Activated naive CD4-positive, alpha-beta T cell treated with anti-CD3 and anti-CD28 coated beads, Interleukin-2, amount 50 U/mL, for 24 hours (primary cell): ENCODE data around the gene TTC29.

Source experiments
- H3K27ac Mint-ChIP-seq: one replicate; pipeline ENCODE4 v1.8.0; 2021; ENCODE audit warnings: mild to moderate bottlenecking, mixed read lengths
- H3K27me3 Mint-ChIP-seq: one replicate; pipeline ENCODE4 v1.8.0; 2021; ENCODE audit warnings: mixed read lengths
- H3K36me3 Mint-ChIP-seq: one replicate; pipeline ENCODE4 v1.8.0; 2021; ENCODE audit warnings: mixed read lengths
- H3K4me1 Mint-ChIP-seq: one replicate; pipeline ENCODE4 v1.8.0; 2021; ENCODE audit warnings: mixed read lengths
- H3K4me3 Mint-ChIP-seq: one replicate; pipeline ENCODE4 v1.8.0; 2021; ENCODE audit warnings: mild to moderate bottlenecking, mixed read lengths
- H3K9me3 Mint-ChIP-seq: one replicate; pipeline ENCODE4 v1.8.0; 2021; ENCODE audit warnings: mixed read lengths

The TTC29 gene, protein sequence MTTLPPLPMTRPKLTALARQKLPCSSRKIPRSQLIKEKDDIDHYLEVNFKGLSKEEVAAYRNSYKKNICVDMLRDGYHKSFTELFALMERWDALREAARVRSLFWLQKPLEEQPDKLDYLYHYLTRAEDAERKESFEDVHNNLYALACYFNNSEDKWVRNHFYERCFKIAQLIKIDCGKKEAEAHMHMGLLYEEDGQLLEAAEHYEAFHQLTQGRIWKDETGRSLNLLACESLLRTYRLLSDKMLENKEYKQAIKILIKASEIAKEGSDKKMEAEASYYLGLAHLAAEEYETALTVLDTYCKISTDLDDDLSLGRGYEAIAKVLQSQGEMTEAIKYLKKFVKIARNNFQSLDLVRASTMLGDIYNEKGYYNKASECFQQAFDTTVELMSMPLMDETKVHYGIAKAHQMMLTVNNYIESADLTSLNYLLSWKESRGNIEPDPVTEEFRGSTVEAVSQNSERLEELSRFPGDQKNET

GRCh38 chr4:146945556-146946374 is at the start of gene TTC29:
Gene TTC29, minus strand, starts transcription at chr4:146945864. Its CDS starts 5,969 bp downstream, at chr4:146939895.
- H3K4me3 Mint-ChIP-seq = peak within 1 kb of the TSS; percentile 86
- H3K27ac Mint-ChIP-seq = peak within 1 kb of the TSS; percentile 46
- H3K9me3 Mint-ChIP-seq = no peaks in the 10 kb centered on the region
- no peaks in the 10 kb centered on the region for H3K36me3 Mint-ChIP-seq
- peaks cover 12% of the 10 kb centered on the region for H3K27me3 Mint-ChIP-seq
- peaks cover 31% of the 10 kb centered on the region for H3K4me1 Mint-ChIP-seq

- H3K4me3 Mint-ChIP-seq = no peak overlapping the region
- no peaks in the 10 kb centered on the region for H3K36me3 Mint-ChIP-seq
Observed at GRCh38 chr4:146981651-146982050, 36.0 kb upstream of the TTC29 start.

GRCh38 chr4:146978641-146979040 is 33.0 kb upstream of the TTC29 start:
- no peak overlapping the region for H3K4me3 Mint-ChIP-seq
- no peaks in the 10 kb centered on the region for H3K9me3 Mint-ChIP-seq

More at GRCh38 chr4:146981651-146982050, 36.0 kb upstream of the TTC29 start:
- H3K27ac Mint-ChIP-seq = no peak overlapping the region
- H3K9me3 Mint-ChIP-seq = no peaks in the 10 kb centered on the region
- H3K4me1 Mint-ChIP-seq = no peaks in the 10 kb centered on the region
- H3K27me3 Mint-ChIP-seq = peaks cover 10% of the 10 kb centered on the region

DNA sequence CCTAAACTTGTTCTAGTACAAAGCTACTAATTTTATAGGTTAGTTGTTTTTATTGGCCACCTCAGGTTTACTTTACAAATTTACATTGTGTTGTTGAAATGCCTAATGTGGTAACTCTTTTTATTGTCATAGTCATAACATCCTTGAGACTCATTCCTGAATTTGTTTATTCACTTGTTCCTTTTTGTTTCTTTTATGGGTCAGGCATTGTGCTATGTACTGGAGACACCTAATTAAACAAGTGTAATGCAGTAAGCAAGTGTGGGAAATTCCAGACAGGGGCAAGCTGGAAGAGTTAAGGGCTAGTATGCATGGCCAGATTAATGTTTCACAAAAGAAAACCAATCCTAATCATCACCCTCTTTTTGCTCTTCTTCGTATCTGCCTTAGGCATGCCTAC is 30.5 kb upstream of the TTC29 start:
- Mint-ChIP-seq H3K27ac (no peak overlapping the region), H3K9me3 (no peaks in the 10 kb centered on the region), H3K27me3 (peaks cover 14% of the 10 kb centered on the region), H3K36me3 (no peaks in the 10 kb centered on the region), H3K4me3 (no peak overlapping the region), H3K4me1 (no peaks in the 10 kb centered on the region)

More at GRCh38 chr4:146978641-146979040, 33.0 kb upstream of the TTC29 start:
- Mint-ChIP-seq H3K36me3 (no peaks in the 10 kb centered on the region), H3K27ac (no peak overlapping the region), H3K4me1 (no peaks in the 10 kb centered on the region), H3K27me3 (peaks cover 14% of the 10 kb centered on the region)

- no peak overlapping the region for H3K4me3 Mint-ChIP-seq
- H3K36me3 Mint-ChIP-seq = no peaks in the 10 kb centered on the region
- no peaks in the 10 kb centered on the region for H3K4me1 Mint-ChIP-seq
- H3K9me3 Mint-ChIP-seq = no peaks in the 10 kb centered on the region
- H3K27me3 Mint-ChIP-seq = peaks cover 14% of the 10 kb centered on the region
- H3K27ac Mint-ChIP-seq = no peak overlapping the region
Observed at GRCh38 chr4:146975527-146975926, 29.9 kb upstream of the TTC29 start.

GRCh38 chr4:146975036-146975435 is 29.4 kb upstream of the TTC29 start:
- H3K4me1 Mint-ChIP-seq = no peaks in the 10 kb centered on the region
- H3K4me3 Mint-ChIP-seq = no peak overlapping the region
- H3K27ac Mint-ChIP-seq = no peak overlapping the region
- H3K9me3 Mint-ChIP-seq = no peaks in the 10 kb centered on the region
- H3K36me3 Mint-ChIP-seq = no peaks in the 10 kb centered on the region
- peaks cover 14% of the 10 kb centered on the region for H3K27me3 Mint-ChIP-seq

- no peak overlapping the region for H3K27ac Mint-ChIP-seq
- H3K27me3 Mint-ChIP-seq = peaks cover 11% of the 10 kb centered on the region
- no peaks in the 10 kb centered on the region for H3K36me3 Mint-ChIP-seq
- H3K4me3 Mint-ChIP-seq = no peak overlapping the region
- H3K9me3 Mint-ChIP-seq = no peaks in the 10 kb centered on the region
- H3K4me1 Mint-ChIP-seq = no peaks in the 10 kb centered on the region
Observed at GRCh38 chr4:146972036-146972435, 26.4 kb upstream of the TTC29 start.

DNA sequence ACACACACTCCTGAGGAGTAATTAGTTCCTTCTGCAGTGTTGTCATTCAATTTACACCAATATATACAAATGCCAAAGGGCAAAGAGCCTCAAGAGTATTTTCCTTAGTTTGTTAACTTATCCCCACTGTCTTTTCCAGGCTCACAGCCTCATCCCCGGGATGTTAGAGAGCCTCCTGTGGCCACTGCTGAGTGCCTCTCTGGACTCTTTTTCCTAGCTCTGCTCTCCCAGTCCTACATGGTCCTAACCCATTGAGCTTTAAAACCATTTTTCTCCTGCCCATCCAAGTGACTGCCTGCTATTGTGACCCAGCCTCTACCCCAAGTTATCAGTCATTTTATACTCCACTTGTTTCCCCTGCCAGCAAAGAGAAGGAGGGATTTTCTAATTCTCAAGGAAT is 23.5 kb upstream of the TTC29 start:
- no peaks in the 10 kb centered on the region for H3K36me3 Mint-ChIP-seq
- peaks cover 4% of the 10 kb centered on the region for H3K9me3 Mint-ChIP-seq
- H3K4me3 Mint-ChIP-seq = no peak overlapping the region
- no peak overlapping the region for H3K27ac Mint-ChIP-seq
- peaks cover 5% of the 10 kb centered on the region for H3K27me3 Mint-ChIP-seq
- no peaks in the 10 kb centered on the region for H3K4me1 Mint-ChIP-seq

DNA sequence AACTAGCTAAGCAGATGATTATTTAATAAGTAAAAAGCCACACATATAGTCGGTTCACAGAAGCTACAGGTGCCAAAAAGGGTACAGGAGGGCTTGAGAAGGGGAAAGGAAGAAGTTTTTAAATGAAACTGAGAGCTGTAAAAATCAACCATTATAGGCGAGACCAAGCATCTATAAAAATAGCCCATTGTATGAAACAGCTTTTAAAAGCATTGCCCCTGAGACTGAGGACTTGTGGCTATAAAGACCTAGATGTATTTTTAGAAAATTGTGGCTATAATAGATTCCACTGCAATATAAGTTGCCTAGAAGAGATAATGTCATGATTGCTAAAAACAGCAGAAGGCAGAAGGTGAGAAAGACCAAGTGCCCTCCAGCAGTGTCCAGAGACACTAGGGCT is 15.0 kb upstream of the TTC29 start:
- Mint-ChIP-seq H3K36me3 (no peaks in the 10 kb centered on the region), H3K4me1 (no peaks in the 10 kb centered on the region), H3K4me3 (no peak overlapping the region), H3K27me3 (peaks cover 18% of the 10 kb centered on the region), H3K9me3 (peaks cover 4% of the 10 kb centered on the region), H3K27ac (no peak overlapping the region)

DNA sequence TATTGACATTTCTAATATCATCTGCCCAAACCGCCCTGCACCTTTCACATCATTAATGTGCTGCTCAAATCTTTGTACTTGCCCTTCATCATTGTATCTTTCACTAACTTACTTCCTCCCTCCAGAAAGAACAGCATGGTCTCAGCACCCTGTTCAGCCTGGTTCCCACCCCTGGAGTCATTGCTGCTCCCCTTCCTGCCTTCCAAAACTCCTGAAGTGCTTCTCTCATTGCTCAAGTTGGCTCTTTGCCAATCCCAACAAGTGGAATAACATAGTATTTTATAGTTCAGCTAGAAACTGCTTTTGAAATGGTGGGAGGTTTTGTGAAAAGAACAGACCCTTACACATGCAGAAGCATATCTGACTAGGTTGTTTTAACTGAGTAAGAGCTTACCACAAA is 14.0 kb upstream of the TTC29 start:
- Mint-ChIP-seq H3K4me1 (no peaks in the 10 kb centered on the region), H3K27ac (no peak overlapping the region), H3K4me3 (no peak overlapping the region), H3K27me3 (peaks cover 19% of the 10 kb centered on the region), H3K9me3 (no peaks in the 10 kb centered on the region), H3K36me3 (no peaks in the 10 kb centered on the region)

- no peaks in the 10 kb centered on the region for H3K4me1 Mint-ChIP-seq
- H3K27ac Mint-ChIP-seq = no peak overlapping the region
- no peaks in the 10 kb centered on the region for H3K36me3 Mint-ChIP-seq
- peaks cover 21% of the 10 kb centered on the region for H3K27me3 Mint-ChIP-seq
- no peak overlapping the region for H3K4me3 Mint-ChIP-seq
- H3K9me3 Mint-ChIP-seq = no peaks in the 10 kb centered on the region
Observed at GRCh38 chr4:146957237-146957636, 11.6 kb upstream of the TTC29 start.

GRCh38 chr4:146952896-146953295 is 7.2 kb upstream of the TTC29 start:
- no peaks in the 10 kb centered on the region for H3K9me3 Mint-ChIP-seq
- peaks cover 14% of the 10 kb centered on the region for H3K27me3 Mint-ChIP-seq
- peaks cover under 1% of the 10 kb centered on the region for H3K4me1 Mint-ChIP-seq
- H3K4me3 Mint-ChIP-seq = no peak overlapping the region
- H3K36me3 Mint-ChIP-seq = no peaks in the 10 kb centered on the region
- H3K27ac Mint-ChIP-seq = no peak overlapping the region

DNA sequence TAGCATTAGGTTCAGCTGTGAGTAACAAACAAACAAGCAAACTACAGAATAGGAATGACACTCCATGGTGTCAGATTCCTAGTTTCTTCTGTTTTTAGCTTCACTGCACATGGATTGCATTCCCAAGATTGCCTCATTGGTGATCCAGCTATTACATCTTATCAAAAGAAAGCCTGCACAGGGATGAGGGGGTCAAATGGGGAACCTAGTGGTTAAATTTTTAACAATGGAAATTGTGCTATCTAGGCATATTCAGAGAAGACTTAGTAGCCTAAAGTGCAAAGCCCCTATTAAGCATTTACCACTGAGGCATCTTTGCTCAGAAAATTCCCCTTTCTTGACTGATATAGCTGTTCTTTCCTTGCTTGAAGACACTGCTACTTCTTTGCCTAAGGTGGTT is 3.9 kb upstream of the TTC29 start:
- peaks cover 16% of the 10 kb centered on the region for H3K27me3 Mint-ChIP-seq
- no peak overlapping the region for H3K4me3 Mint-ChIP-seq
- H3K27ac Mint-ChIP-seq = no peak overlapping the region
- H3K4me1 Mint-ChIP-seq = peaks cover 31% of the 10 kb centered on the region
- H3K36me3 Mint-ChIP-seq = no peaks in the 10 kb centered on the region
- no peaks in the 10 kb centered on the region for H3K9me3 Mint-ChIP-seq

DNA sequence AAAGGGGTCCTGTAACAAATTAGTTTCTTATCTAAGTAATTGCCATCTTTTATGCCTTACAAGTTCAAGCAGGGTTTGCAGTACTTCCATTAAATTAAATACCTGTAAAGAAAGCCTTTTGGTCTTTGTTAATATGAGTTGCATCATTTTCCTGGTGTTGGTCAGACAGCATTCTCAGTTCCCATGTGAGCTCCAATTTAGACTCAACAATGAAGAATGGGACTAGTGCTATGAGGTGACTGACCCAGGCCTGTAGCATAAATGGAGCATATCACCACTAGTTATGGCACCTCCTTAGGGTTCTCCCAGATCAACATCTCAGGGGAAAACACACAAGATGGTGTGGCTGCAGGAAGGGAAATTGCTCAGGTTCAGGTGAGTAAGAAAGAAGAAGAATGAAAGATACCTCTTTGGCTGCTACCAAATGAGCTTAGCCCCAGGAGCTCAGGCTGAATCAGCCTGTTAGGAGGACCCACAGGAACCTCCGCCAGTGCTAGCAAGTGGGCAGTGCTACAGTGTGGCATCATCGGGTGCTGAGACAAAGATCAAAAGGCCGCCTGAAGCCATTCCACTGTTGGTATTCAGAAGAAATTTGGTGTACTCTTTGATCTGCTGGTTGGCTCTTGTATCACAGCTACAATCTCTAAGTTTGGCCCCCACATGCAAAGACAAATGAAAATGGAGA is 1.8 kb downstream of the TTC29 start:
- H3K4me1 Mint-ChIP-seq = peaks cover 31% of the 10 kb centered on the region
- no peak overlapping the region for H3K27ac Mint-ChIP-seq
- no peaks in the 10 kb centered on the region for H3K36me3 Mint-ChIP-seq
- no peak overlapping the region for H3K4me3 Mint-ChIP-seq
- H3K9me3 Mint-ChIP-seq = no peaks in the 10 kb centered on the region
- H3K27me3 Mint-ChIP-seq = peaks cover 6% of the 10 kb centered on the region

DNA sequence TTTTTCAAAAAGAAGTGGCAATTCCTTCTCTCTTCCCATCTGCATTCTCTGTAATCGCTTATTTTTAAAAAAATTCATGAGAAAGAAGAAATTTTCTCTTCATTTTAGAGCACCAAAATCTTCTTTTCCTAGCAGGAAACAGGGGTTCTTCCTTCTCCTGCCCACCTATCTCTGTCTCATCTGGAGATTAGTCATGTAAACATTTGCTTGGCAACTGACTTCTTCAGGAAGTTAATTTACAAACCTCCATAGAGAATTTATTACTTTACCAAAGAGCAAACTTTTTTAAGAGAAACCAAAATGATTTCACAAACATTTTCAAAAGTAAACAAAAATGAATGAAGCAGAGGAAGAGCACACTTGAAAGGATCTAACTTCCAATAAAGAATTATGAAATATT is 13.5 kb downstream of the TTC29 start:
- Mint-ChIP-seq H3K9me3 (no peaks in the 10 kb centered on the region), H3K27ac (no peak overlapping the region), H3K4me1 (no peaks in the 10 kb centered on the region), H3K27me3 (peaks cover 8% of the 10 kb centered on the region), H3K4me3 (no peak overlapping the region), H3K36me3 (no peaks in the 10 kb centered on the region)
